Activated CD4-positive, alpha-beta T cell treated with anti-CD3 and anti-CD28 coated beads, Interleukin-2, amount 50 U/mL, for 1 hour (primary cell): ENCODE results near the gene ARRB1.

ENCODE experiments used
- DNase-seq: peaks from one replicate; pipeline ENCODE4 v3.0.0-alpha.2; 2020

Gene ARRB1

GRCh38 chr11:75271730-75272129, 79.7 kb downstream of the ARRB1 start:
- no peak for DNase-seq

- DNase-seq, result peak; percentile 22
Observed at GRCh38 chr11:75270896-75271418, 80.5 kb downstream of the ARRB1 start.

- no peak for DNase-seq
Observed at GRCh38 chr11:75269896-75270295, 81.6 kb downstream of the ARRB1 start.

GRCh38 chr11:75269367-75269660, 82.1 kb downstream of the ARRB1 start:
- no peak for DNase-seq

- DNase-seq, result no peak
Observed at GRCh38 chr11:75268626-75269366, 82.7 kb downstream of the ARRB1 start.

- DNase-seq, result no peak
Observed at GRCh38 chr11:75267171-75267970, 84.1 kb downstream of the ARRB1 start.

GRCh38 chr11:75265851-75266531, 85.5 kb downstream of the ARRB1 start:
- no peak for DNase-seq

GRCh38 chr11:75264971-75265370, 86.5 kb downstream of the ARRB1 start:
- no peak for DNase-seq

GRCh38 chr11:75264356-75264755, 87.1 kb downstream of the ARRB1 start:
- no peak for DNase-seq

GRCh38 chr11:75263944-75264349, 87.5 kb downstream of the ARRB1 start:
- no peak for DNase-seq

- no peak for DNase-seq
Observed at GRCh38 chr11:75262961-75263852, 88.3 kb downstream of the ARRB1 start.

GRCh38 chr11:75262436-75262835, 89.0 kb downstream of the ARRB1 start:
- no peak for DNase-seq

GRCh38 chr11:75261902-75262361, 89.5 kb downstream of the ARRB1 start:
- no peak for DNase-seq

GRCh38 chr11:75260396-75261170, 90.9 kb downstream of the ARRB1 start:
- DNase-seq, result no peak

- no peak for DNase-seq
Observed at GRCh38 chr11:75254326-75254725, 97.1 kb downstream of the ARRB1 start.

- DNase-seq, result no peak
Observed at GRCh38 chr11:75249704-75250103, 101.8 kb downstream of the ARRB1 start.

- no peak for DNase-seq
Observed at GRCh38 chr11:75248924-75249256, 102.6 kb downstream of the ARRB1 start.

- no peak for DNase-seq
Observed at GRCh38 chr11:75246671-75247350, 104.7 kb downstream of the ARRB1 start.

- DNase-seq, result no peak
Observed at GRCh38 chr11:75246006-75246670, 105.3 kb downstream of the ARRB1 start.

GRCh38 chr11:75245356-75246005, 106.0 kb downstream of the ARRB1 start:
- no peak for DNase-seq
